ENCODE data around the gene SIVA1.

SIVA1 gene

GRCh38 chr14:104707608-104708595 lies 45.0 kb upstream of the SIVA1 start:
- H3K9ac ChIP-seq (ENCODE audit: insufficient read length, low read depth) = no peak overlapping the region
- peaks cover 7% of the 10 kb centered on the region; the same call in 1 of the 2 replicates for H3K9me3 ChIP-seq (ENCODE audit: insufficient read depth, low read length)
- H3K4me1 ChIP-seq (ENCODE audit: insufficient read depth, insufficient read length) = peaks cover 15% of the 10 kb centered on the region
- H3K4me3 ChIP-seq (ENCODE audit: insufficient read length, low read depth) = no peak overlapping the region
- H3K36me3 ChIP-seq (ENCODE audit: insufficient read depth, insufficient read length, low read length) = peaks cover 85% of the 10 kb centered on the region
- no peaks in the 10 kb centered on the region for H3K27me3 ChIP-seq (ENCODE audit: insufficient read depth, insufficient read length)
- TF ChIP-seq ZNF274 (IDR thresholded peaks at IDR 0.05; ENCODE audit: low read depth, low read length) (no peak), YY1 (IDR thresholded peaks at IDR 0.05; ENCODE audit: insufficient read depth, insufficient read length) (no peak), SUZ12 (IDR thresholded peaks at IDR 0.05; ENCODE audit: extremely low read depth, insufficient read depth, insufficient read length) (no peak)
- DNase-seq (ENCODE audit: low read depth, low spot score) = no peak

DNA sequence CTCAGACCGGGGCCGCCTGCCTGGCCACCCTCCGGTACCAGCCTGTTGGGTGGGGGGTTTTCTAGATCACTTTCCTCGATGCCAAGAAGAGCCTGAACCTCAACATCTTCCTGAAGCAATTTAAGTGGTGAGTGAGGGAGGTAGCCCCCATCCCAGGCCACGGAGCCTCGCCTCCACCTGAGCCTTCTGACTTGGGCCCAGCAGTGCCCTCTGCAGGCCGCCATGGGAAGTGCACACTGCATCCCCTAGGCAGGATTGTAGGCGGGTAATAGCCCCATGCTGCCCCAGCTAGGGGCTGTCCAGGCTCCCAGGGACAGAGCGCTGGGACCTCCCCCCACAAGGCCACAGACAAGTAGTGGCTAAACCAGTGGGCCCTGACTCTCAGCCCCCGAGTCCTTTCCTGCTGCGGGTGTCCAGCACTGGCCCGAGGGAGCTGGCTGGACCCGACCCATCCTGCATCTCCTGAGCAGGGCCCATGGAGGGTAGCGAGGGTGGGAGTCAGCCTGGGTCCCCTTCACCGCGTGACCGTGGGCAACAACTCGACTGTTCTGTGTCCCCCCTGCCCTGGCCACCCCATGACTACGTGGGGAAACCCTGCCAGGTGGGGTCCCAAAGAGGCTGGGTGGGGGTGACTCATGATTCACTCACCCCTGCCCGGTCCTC lies 44.2 kb upstream of the SIVA1 start:
- Histone ChIP-seq H3K4me3 (ENCODE audit: insufficient read length, low read depth) (no peak overlapping the region), H3K36me3 (ENCODE audit: insufficient read depth, insufficient read length, low read length) (peaks cover 85% of the 10 kb centered on the region), H3K9me3 (ENCODE audit: insufficient read depth, low read length) (peaks cover 6% of the 10 kb centered on the region; the same call in 1 of the 2 replicates)

DNA sequence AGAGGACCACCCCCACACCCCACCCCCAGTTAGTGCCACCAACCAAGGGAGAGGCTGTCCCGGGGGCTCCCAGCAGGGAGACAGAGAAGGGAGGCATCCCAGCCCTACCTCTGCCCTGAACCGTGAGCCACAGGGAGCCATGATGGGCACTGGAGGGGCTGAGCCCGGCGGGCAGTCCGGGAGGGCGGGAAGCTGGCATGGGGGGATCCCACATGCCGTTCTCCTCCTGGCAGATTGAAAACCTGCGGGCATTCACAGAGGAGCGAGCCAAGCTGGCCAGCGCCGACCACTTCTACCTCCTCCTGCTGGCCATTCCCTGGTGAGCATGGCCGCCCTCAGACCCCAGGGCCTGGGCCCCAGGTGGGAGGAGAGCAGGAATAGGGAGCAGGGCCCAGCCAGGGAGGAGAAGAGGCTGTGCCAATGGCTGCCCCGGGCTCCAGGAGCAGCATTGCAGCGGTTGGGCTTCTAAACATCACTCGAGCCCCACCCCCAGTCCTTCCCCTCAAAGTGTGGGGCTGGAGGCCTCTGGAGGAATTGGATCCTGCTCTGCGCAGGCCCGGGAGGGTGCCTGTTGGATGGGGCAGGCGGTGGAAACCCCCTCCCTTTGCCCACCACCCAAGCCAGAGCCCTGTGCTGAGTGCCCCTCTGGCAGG lies 43.4 kb upstream of the SIVA1 start:
- DNase-seq (ENCODE audit: low read depth, low spot score) = no peak
- no peak for TF ChIP-seq YY1 (IDR thresholded peaks at IDR 0.05; ENCODE audit: insufficient read depth, insufficient read length)
- TF ChIP-seq ZNF274 (IDR thresholded peaks at IDR 0.05; ENCODE audit: low read depth, low read length) = no peak
- no peak for TF ChIP-seq SUZ12 (IDR thresholded peaks at IDR 0.05; ENCODE audit: extremely low read depth, insufficient read depth, insufficient read length)
- H3K27me3 ChIP-seq (ENCODE audit: insufficient read depth, insufficient read length) = no peaks in the 10 kb centered on the region
- H3K4me1 ChIP-seq (ENCODE audit: insufficient read depth, insufficient read length) = peaks cover 15% of the 10 kb centered on the region
- no peak overlapping the region for H3K9ac ChIP-seq (ENCODE audit: insufficient read length, low read depth)
- peaks cover 82% of the 10 kb centered on the region for H3K36me3 ChIP-seq (ENCODE audit: insufficient read depth, insufficient read length, low read length)
- H3K9me3 ChIP-seq (ENCODE audit: insufficient read depth, low read length) = no peaks in the 10 kb centered on the region
- no peak overlapping the region for H3K4me3 ChIP-seq (ENCODE audit: insufficient read length, low read depth)

More for the DNA sequence above, 44.2 kb upstream of the SIVA1 start:
- no peak for TF ChIP-seq SUZ12 (IDR thresholded peaks at IDR 0.05; ENCODE audit: extremely low read depth, insufficient read depth, insufficient read length)
- no peak for TF ChIP-seq ZNF274 (IDR thresholded peaks at IDR 0.05; ENCODE audit: low read depth, low read length)
- TF ChIP-seq YY1 (IDR thresholded peaks at IDR 0.05; ENCODE audit: insufficient read depth, insufficient read length) = no peak
- H3K9ac ChIP-seq (ENCODE audit: insufficient read length, low read depth) = no peak overlapping the region
- peaks cover 15% of the 10 kb centered on the region for H3K4me1 ChIP-seq (ENCODE audit: insufficient read depth, insufficient read length)
- peak; percentile 54 for DNase-seq (ENCODE audit: low read depth, low spot score)
- no peaks in the 10 kb centered on the region for H3K27me3 ChIP-seq (ENCODE audit: insufficient read depth, insufficient read length)

DNA sequence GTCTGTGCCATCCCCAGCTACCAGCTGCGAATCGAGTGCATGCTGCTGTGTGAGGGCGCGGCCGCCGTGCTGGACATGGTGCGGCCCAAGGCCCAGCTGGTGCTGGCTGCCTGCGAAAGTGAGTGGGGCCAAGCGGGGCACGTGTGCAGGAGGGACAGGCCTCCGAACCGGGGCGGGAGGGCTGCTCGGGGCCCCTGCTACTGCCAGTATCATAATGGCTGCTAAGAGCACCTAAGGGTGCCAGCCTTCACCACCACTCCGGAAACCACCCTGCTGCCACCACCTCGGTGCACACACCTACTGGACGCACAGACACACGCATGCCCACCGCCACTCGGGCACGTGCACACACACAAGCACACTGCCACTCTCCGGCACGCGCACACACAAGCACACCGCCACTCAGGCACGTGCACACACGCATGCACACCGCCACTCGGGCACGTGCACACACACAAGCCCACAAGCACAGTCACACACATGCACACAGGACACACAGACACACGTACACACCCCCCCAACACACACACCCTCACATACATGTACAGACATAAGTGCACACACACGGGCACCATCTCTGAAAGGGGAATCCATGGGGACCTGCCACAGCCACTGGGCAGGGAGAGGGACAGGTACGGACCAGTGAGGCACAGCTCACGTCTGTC lies 42.7 kb upstream of the SIVA1 start:
- H3K9ac ChIP-seq (ENCODE audit: insufficient read length, low read depth) = no peak overlapping the region
- no peak for TF ChIP-seq YY1 (IDR thresholded peaks at IDR 0.05; ENCODE audit: insufficient read depth, insufficient read length)
- no peak for DNase-seq (ENCODE audit: low read depth, low spot score)
- peaks cover 15% of the 10 kb centered on the region for H3K4me1 ChIP-seq (ENCODE audit: insufficient read depth, insufficient read length)
- no peak overlapping the region for H3K4me3 ChIP-seq (ENCODE audit: insufficient read length, low read depth)
- H3K9me3 ChIP-seq (ENCODE audit: insufficient read depth, low read length) = no peaks in the 10 kb centered on the region
- H3K27me3 ChIP-seq (ENCODE audit: insufficient read depth, insufficient read length) = no peaks in the 10 kb centered on the region
- peaks cover 82% of the 10 kb centered on the region for H3K36me3 ChIP-seq (ENCODE audit: insufficient read depth, insufficient read length, low read length)

DNA sequence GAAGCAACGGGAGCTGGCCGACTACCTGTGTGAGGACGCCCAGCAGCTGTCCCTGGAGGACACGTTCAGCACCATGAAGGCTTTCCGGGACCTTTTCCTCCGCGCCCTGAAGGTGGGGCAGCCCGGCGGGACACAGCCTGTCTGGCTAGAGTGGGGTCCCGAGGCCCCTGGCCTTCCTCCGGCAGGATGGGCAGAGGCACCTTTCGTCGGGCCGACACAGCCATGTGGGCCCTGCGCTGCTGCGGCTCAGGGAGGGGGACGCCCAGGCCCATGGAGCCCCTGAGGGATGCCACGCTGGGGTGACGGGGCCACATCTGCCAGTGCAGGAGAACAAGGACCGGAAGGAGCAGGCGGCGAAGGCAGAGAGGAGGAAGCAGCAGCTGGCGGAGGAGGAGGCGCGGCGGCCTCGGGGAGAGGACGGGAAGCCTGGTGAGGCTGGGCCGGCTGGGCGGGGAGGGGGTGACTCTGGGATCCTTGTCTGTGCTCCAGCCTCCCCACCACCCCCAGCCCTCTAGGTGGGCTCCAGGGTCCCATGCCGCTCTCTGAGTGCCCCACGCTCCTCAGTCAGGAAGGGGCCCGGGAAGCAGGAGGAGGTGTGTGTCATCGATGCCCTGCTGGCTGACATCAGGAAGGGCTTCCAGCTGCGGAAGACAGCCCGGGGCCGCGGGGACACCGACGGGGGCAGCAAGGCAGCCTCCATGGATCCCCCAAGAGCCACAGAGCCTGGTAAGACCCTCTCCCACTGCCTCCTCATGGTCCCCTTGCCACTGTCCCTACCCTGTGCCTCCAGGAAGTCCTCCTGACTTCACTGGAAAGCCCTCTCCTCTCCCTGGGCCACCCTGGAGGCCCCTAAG lies 39.8 kb upstream of the SIVA1 start:
- Histone ChIP-seq H3K9me3 (ENCODE audit: insufficient read depth, low read length) (no peaks in the 10 kb centered on the region), H3K36me3 (ENCODE audit: insufficient read depth, insufficient read length, low read length) (peaks cover 85% of the 10 kb centered on the region), H3K9ac (ENCODE audit: insufficient read length, low read depth) (no peak overlapping the region), H3K4me3 (ENCODE audit: insufficient read length, low read depth) (no peak overlapping the region), H3K27me3 (ENCODE audit: insufficient read depth, insufficient read length) (no peaks in the 10 kb centered on the region), H3K4me1 (ENCODE audit: insufficient read depth, insufficient read length) (peaks cover 11% of the 10 kb centered on the region)
- DNase-seq (ENCODE audit: low read depth, low spot score) = no peak
- TF ChIP-seq ZNF274 (IDR thresholded peaks at IDR 0.05; ENCODE audit: low read depth, low read length) (no peak), SUZ12 (IDR thresholded peaks at IDR 0.05; ENCODE audit: extremely low read depth, insufficient read depth, insufficient read length) (no peak), YY1 (IDR thresholded peaks at IDR 0.05; ENCODE audit: insufficient read depth, insufficient read length) (no peak)

DNA sequence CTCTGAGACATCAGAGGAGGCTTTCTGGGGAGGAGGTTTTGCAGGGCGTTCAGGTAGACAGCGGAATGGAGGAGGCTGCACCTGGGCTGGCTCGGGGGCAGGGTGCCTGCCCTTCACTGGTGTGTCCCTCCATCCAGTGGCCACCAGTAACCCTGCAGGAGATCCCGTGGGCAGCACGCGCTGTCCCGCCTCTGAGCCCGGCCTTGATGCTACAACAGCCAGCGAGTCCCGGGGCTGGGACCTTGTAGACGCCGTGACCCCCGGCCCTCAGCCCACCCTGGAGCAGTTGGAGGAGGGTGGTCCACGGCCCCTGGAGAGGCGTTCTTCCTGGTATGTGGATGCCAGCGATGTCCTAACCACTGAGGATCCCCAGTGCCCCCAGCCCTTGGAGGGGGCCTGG lies 38.9 kb upstream of the SIVA1 start:
- TF ChIP-seq SUZ12 (IDR thresholded peaks at IDR 0.05; ENCODE audit: extremely low read depth, insufficient read depth, insufficient read length) (no peak), ZNF274 (IDR thresholded peaks at IDR 0.05; ENCODE audit: low read depth, low read length) (no peak), YY1 (IDR thresholded peaks at IDR 0.05; ENCODE audit: insufficient read depth, insufficient read length) (no peak)
- no peaks in the 10 kb centered on the region for H3K27me3 ChIP-seq (ENCODE audit: insufficient read depth, insufficient read length)
- DNase-seq (ENCODE audit: low read depth, low spot score) = no peak
- H3K9me3 ChIP-seq (ENCODE audit: insufficient read depth, low read length) = no peaks in the 10 kb centered on the region
- H3K4me1 ChIP-seq (ENCODE audit: insufficient read depth, insufficient read length) = peaks cover 7% of the 10 kb centered on the region
- H3K4me3 ChIP-seq (ENCODE audit: insufficient read length, low read depth) = no peak overlapping the region
- H3K9ac ChIP-seq (ENCODE audit: insufficient read length, low read depth) = no peak overlapping the region
- peaks cover 85% of the 10 kb centered on the region for H3K36me3 ChIP-seq (ENCODE audit: insufficient read depth, insufficient read length, low read length)

Data from NT2/D1 (cell line).